GM10248 (cell line): ENCODE measurements around the gene NUP62CL.

Source experiments
- CTCF ChIA-PET: fragments of 300-600 bp; sonication (Branson Sonifier 250); formaldehyde crosslinking; extraction: SDS; loops from one replicate; lab custom pipeline; 2021; ENCODE audit warnings: antibody characterized with exemption; lab: Yijun Ruan, JAX
- POLR2A ChIA-PET: fragments of 350-650 bp; sonication (Branson Sonifier 250); formaldehyde crosslinking; extraction: SDS; loops from one replicate; lab custom pipeline; 2020; ENCODE audit warnings: antibody characterized with exemption; lab: Yijun Ruan, JAX
- DNase-seq: peaks from one replicate; pipeline ENCODE4 v3.0.0; 2012; ENCODE audit errors: extremely low spot score
- CTCF ChIP-seq: IDR thresholded peaks from 2 replicates; pipeline ENCODE4 v1.5.1; 2012; ENCODE audit warnings: mild to moderate bottlenecking, low read depth; ENCODE audit errors: extremely low read depth, missing control alignments, control extremely low read depth

NUP62CL gene

GRCh38 chrX:107117993-107118321, 88.3 kb downstream of the NUP62CL start:
- CTCF ChIA-PET, result no interaction called here
- POLR2A ChIA-PET, result no interaction called here
- peak; percentile 5 for DNase-seq
- TF ChIP-seq CTCF, result no peak

GRCh38 chrX:107107459-107107858, 98.8 kb downstream of the NUP62CL start:
- no peak for DNase-seq
- CTCF ChIA-PET, result no interaction called here
- TF ChIP-seq CTCF, result no peak
- POLR2A ChIA-PET, result no interaction called here

- ChIA-PET POLR2A (no interaction called here), CTCF (no interaction called here)
- DNase-seq, result no peak
- no peak for TF ChIP-seq CTCF
Observed at GRCh38 chrX:107102980-107103379, 103.3 kb downstream of the NUP62CL start.

- ChIA-PET CTCF (no interaction called here), POLR2A (no interaction called here)
- no peak for TF ChIP-seq CTCF
- no peak for DNase-seq
Observed at GRCh38 chrX:107076158-107076557, 130.1 kb downstream of the NUP62CL start.
